Right lobe of liver (tissue), 4 donors: Measurements from ENCODE around the gene C5orf15.

Source experiments
- CTCF ChIP-seq, 4 donors: fragments of 200-600 bp in 3 of 4; fragments of 450-650 bp in 1 of 4; IDR thresholded peaks; one replicate each; pipeline versions ENCODE4 v1.5.1 to v1.8.0; 2016 to 2022; ENCODE audit warnings: antibody characterized with exemption in 4 of 4, mild to moderate bottlenecking in 2 of 4
- POLR2A ChIP-seq: fragments of 450-650 bp; IDR thresholded peaks from one replicate; pipeline ENCODE4 v1.6.1; 2017; ENCODE audit warnings: antibody characterized with exemption, mild to moderate bottlenecking
- donor health status: DM: no; HTN: no; CAD: no.
- donor health status: DM: no; HTN: no; CAD: no.
- donor health status: DM: no; HTN: yes; CAD: no.

- TF ChIP-seq CTCF (IDR thresholded peaks at IDR 0.05) (no peak), POLR2A (no peak)
These were observed 49.0 kb downstream of the C5orf15 start for GRCh38 chr5:133919148-133920136.
